Neural progenitor cell (in vitro differentiated cells): ENCODE data around the gene EPYC.

Experiments
- CTCF ChIP-seq: fragments of 200-600 bp; sonication (generic); IDR thresholded peaks from 2 replicates; pipeline ENCODE4 v1.5.1; 2017; ENCODE audit warnings: antibody characterized with exemption, mild to moderate bottlenecking
- EZH2 ChIP-seq: fragments of 200-600 bp; sonication (generic); IDR thresholded peaks from 2 replicates; pipeline ENCODE4 v1.6.1; 2017; ENCODE audit warnings: antibody characterized with exemption, mild to moderate bottlenecking, moderate library complexity
- EZH2phosphoT487 ChIP-seq: fragments of 200-600 bp; sonication (generic); IDR thresholded peaks from 2 replicates; pipeline ENCODE4 v1.6.1; 2017; ENCODE audit warnings: antibody characterized with exemption

GRCh38 chr12:90970911-90971310 is 33.9 kb downstream of the EPYC start:
- TF ChIP-seq CTCF (no peak), EZH2 (no peak), EZH2phosphoT487 (no peak)
